ENCODE measurements around the gene ENTPD7. TPM values are rescaled to one million over a fixed set of nuclear protein-coding genes. Genes with fewer than 3 reads are reported as not detected.

ENTPD7 gene
- total RNA-seq, 1 experiment from 2014 or later: 14.5 TPM

- Histone ChIP-seq H3K18ac (ENCODE audit: insufficient read length, low read depth, low read length) (no peak overlapping the region), H3K27ac (ENCODE audit: insufficient read length, low read depth, low read length) (no peak overlapping the region), H3K79me1 (ENCODE audit: insufficient read depth, low read depth, low read length, poor library complexity, severe bottlenecking) (peaks cover 4% of the 10 kb centered on the region), H3K23ac (ENCODE audit: insufficient read length, low read depth, low read length) (no peak overlapping the region), H4K5ac (ENCODE audit: insufficient read length, low read depth, low read length) (no peak overlapping the region), H2AK5ac (ENCODE audit: insufficient read length, low read length) (no peak overlapping the region), H3K9ac (ENCODE audit: extremely low read depth, insufficient read length, low read length) (no peak overlapping the region), H3T11ph (ENCODE audit: low read length) (no peak overlapping the region), H3K79me2 (ENCODE audit: insufficient read depth, low read length) (no peaks in the 10 kb centered on the region), H3K23me2 (ENCODE audit: insufficient read length, low read depth, low read length, poor library complexity, severe bottlenecking) (peaks cover 9% of the 10 kb centered on the region), H3K27me3 (ENCODE audit: insufficient read depth, low read length) (no peaks in the 10 kb centered on the region), H2BK12ac (ENCODE audit: insufficient read length, low read depth, low read length) (no peak overlapping the region), H4K8ac (replicated peaks; ENCODE audit: insufficient read length, low read depth, low read length) (no peak overlapping the region), H2AFZ (ENCODE audit: low read length) (no peak overlapping the region), H4K20me1 (ENCODE audit: control insufficient read depth, insufficient read depth, insufficient read length) (no peaks in the 10 kb centered on the region), H3K4me1 (ENCODE audit: insufficient read depth, low read length) (peaks cover 5% of the 10 kb centered on the region; the same call in 1 of the 2 replicates), H2BK20ac (ENCODE audit: low read depth, low read length, poor library complexity, severe bottlenecking) (no peak overlapping the region), H3K9me3 (ENCODE audit: control insufficient read depth, low read depth, low read length) (no peaks in the 10 kb centered on the region), H3K4me2 (ENCODE audit: insufficient read depth, insufficient read length, low read length) (no peak overlapping the region), H3K4ac (ENCODE audit: low read depth, low read length) (no peak overlapping the region), H2BK5ac (ENCODE audit: insufficient read length, low read length) (no peak overlapping the region), H4K91ac (ENCODE audit: insufficient read length, low read depth, low read length) (no peak overlapping the region), H3K14ac (ENCODE audit: insufficient read depth, low read length) (no peak overlapping the region), H2BK120ac (ENCODE audit: low read depth, low read length, poor library complexity, severe bottlenecking) (no peak overlapping the region), H2BK15ac (ENCODE audit: low read depth, low read length) (no peak overlapping the region), H3K56ac (ENCODE audit: insufficient read length, low read depth, low read length) (no peak overlapping the region)
- Mint-ChIP-seq H3K4me1 (peaks cover 21 to 27% of the 10 kb centered on the region in 2 experiments), H3K36me3 (ENCODE audit: insufficient read depth in 1 of 3, low read depth in 3 of 3) (peaks cover 0 to 5% (median 0%) of the 10 kb centered on the region in 3 experiments; a peak in 2 of 7 replicates), H3K4me3 (no peak overlapping the region), H3K27me3 (ENCODE audit: low read depth) (no peaks in the 10 kb centered on the region), H3K27ac (no peak overlapping the region), H3K9me3 (no peaks in the 10 kb centered on the region)
- no peak for TF ChIP-seq CTCF (conservative IDR thresholded peaks at IDR 0.05)
- no peak for DNase-seq
- no CpG with 5 or more reads among the region's 4 CpGs for WGBS (ENCODE audit: extremely low coverage, insufficient read length, low lambda C conversion rate)
Measured at GRCh38 chr10:99615426-99615825, 43.9 kb upstream of the ENTPD7 start.
